Coronary artery (tissue), 2 donors: Measurements from ENCODE around the gene MTMR1.

Experiments
- DNase-seq: peaks from one replicate; pipeline ENCODE4 v3.0.0-alpha.2; 2017; ENCODE audit warnings: low spot score
- H3K27ac ChIP-seq, 2 donors: fragments of 200-600 bp; sonication (generic); one replicate each; pipeline ENCODE4 v1.5.1; 2016 to 2019
- H3K4me3 ChIP-seq: fragments of 200-600 bp; sonication (generic); 2 replicates; pipeline ENCODE4 v1.5.1; 2016; ENCODE audit warnings: mild to moderate bottlenecking, moderate library complexity
- CTCF ChIP-seq: fragments of 200-600 bp; sonication (generic); IDR thresholded peaks from one replicate; pipeline ENCODE4 v1.5.1; 2019; ENCODE audit warnings: antibody characterized with exemption

The MTMR1 gene

DNA sequence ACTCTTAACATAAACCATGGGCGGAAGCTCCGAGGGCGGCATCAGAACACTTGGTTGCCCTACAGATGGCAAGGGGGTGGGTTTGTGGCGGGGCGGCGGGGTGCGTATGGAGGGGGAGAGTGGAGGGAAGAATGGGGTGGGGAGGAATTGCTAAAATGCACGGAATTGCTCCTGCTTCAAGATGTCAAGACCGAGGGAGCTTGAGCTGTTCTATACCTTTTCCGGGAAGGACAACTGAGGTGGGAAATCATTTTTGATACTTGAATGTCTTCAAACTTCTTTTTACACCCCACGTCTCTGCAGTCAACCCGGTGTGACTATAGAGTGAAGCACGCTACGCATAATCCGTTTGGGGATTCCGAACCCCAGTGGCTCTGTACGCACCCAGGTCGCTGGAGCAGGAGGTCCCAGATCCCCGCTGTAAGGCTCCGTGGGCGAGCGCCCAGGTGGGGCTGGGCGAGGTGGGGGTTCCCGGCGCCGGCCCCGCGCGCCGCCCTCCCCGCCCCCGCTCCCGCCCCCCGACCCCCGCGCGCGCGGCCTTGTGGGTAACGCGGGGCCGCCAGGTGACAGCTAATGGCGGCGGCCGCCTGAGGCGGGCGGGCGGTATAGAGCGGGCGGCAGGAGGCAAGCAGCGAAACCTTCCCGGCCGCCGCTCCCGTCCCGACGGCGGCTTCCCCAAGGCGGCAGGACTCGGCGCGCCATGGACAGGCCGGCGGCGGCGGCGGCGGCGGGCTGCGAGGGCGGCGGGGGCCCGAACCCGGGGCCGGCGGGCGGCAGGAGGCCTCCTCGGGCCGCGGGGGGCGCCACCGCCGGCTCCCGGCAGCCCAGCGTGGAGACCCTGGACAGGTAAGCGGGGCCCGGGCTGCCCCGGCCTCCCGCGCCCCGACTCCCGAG, at the start of gene MTMR1:
Gene MTMR1, plus strand, starts transcription at position 566 of the 894 bp plus-strand sequence. Its CDS starts 135 bp downstream, at position 701.
- H3K4me3 ChIP-seq: peak within 1 kb of the TSS; percentile 79
- peak within 1 kb of the TSS; percentile 81 to 97 for H3K27ac ChIP-seq
- TF ChIP-seq CTCF: no peak
- DNase-seq: no peak

DNA sequence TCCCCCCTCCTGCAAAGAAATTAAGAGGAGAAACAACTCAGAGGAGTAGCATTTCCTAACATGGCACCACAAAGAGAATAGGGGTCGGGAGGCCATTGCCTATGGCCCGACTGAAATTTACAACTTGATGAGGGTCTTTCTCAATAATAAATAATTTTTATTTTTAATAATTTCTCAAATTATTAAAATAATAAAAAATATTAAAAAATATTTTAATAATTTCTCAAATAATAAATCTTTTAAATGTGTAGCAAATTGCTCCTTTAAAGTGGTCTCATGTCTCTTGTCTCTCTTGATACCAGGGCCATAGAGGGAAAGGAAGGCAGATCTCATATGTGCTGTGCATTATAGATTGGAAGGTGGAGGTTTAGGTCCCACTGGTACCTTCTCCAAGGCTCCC, 49.2 kb upstream of the MTMR1 start:
- H3K4me3 ChIP-seq: no peak overlapping the region
- no peak overlapping the region for H3K27ac ChIP-seq
- TF ChIP-seq CTCF: no peak
- no peak for DNase-seq

GRCh38 chrX:150644422-150644821, 48.8 kb upstream of the MTMR1 start:
- no peak for TF ChIP-seq CTCF
- Histone ChIP-seq H3K27ac (no peak overlapping the region), H3K4me3 (no peak overlapping the region)
- DNase-seq: no peak

DNA sequence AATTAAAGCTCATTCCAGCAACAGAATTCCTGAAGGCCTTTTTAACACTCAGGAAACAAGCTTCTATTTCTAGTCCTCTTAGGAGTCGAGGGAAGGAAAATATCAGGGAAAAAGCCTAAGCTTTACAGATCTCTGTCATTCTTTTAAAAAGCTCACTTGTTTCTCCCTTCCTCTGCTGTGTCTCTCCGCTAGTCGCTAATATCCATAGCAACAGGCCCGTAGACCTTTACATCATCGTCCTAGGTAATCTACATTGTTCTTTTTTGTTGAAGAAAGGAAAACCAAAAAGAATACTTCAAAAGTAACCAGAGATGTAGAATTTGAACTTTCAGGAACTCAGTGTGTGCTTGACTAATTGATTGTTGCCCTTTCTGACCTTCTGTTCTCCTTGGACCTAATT, 45.9 kb upstream of the MTMR1 start:
- Histone ChIP-seq H3K4me3 (no peak overlapping the region), H3K27ac (no peak overlapping the region)
- no peak for TF ChIP-seq CTCF
- DNase-seq: no peak

GRCh38 chrX:150648296-150648940, 44.8 kb upstream of the MTMR1 start:
- H3K27ac ChIP-seq: no peak overlapping the region
- DNase-seq: no peak
- no peak for TF ChIP-seq CTCF
- no peak overlapping the region for H3K4me3 ChIP-seq

DNA sequence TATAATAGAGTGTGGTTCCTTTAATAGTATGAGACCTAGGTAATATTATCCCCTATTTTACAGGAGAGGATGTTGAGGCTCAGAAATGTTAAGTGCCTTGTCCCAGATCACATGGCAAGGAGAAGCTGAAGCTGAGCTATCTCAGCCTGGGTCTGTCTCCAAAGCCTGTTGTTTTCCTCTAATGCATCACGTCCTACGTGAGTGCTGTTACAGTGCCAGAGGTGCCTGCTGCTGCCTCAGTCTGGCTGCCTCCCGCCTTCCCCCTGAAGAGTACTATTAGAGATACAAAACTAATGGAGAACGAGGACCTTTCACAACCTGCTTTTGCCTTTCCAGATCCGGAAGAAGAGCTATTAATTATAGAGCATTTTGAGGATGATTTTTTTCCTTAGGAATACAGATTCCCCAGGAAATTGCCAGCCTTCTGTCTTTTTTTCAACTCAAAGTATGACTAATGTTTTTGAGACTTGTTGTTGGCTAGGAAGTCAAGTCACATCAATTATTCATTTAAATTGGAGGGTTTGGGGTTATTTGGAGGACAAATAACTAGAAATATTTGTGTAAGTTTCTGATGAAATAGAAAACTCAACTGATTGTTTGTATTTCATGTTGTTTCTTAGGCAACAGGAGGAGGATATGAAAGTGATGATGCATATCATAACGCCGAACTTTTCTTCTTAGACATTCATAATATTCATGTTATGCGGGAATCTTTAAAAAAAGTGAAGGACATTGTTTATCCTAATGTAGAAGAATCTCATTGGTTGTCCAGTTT, 43.9 kb upstream of the MTMR1 start:
- no peak for DNase-seq
- Histone ChIP-seq H3K27ac (peak overlapping the region in 1 of 2 donors; percentile 45), H3K4me3 (no peak overlapping the region)
- no peak for TF ChIP-seq CTCF
